Esophagus (tissue), 2 donors: ENCODE results near the gene FGD4. TPM values are rescaled to one million over a fixed set of nuclear protein-coding genes. Genes with fewer than 3 reads are reported as not detected.

Source experiments
- H3K27ac ChIP-seq, 2 donors: one replicate each; pipeline ENCODE4 v1.5.1; 2013; ENCODE audit warnings: low read depth in 2 of 2, mild to moderate bottlenecking in 2 of 2, inconsistent platforms in 1 of 2, low read length in 1 of 2, moderate library complexity in 1 of 2
- H3K27me3 ChIP-seq, 2 donors: one replicate each; pipeline ENCODE4 v1.6.1; 2013; ENCODE audit warnings: low read length in 2 of 2, control low read depth in 1 of 2, mild to moderate bottlenecking in 1 of 2; ENCODE audit not compliant: insufficient read depth in 2 of 2, control insufficient read depth in 1 of 2
- H3K36me3 ChIP-seq, 2 donors: one replicate each; pipeline ENCODE4 v1.6.1; 2013; ENCODE audit warnings: low read length in 1 of 2; ENCODE audit not compliant: control insufficient read depth in 2 of 2, insufficient read depth in 2 of 2
- H3K4me1 ChIP-seq, 2 donors: one replicate each; pipeline ENCODE4 v1.6.1; 2013; ENCODE audit warnings: low read length in 1 of 2; ENCODE audit not compliant: control insufficient read depth in 2 of 2, insufficient read depth in 2 of 2
- H3K4me3 ChIP-seq, 2 donors: one replicate each; pipeline ENCODE4 v1.5.1; 2013; ENCODE audit warnings: low read length in 2 of 2, mild to moderate bottlenecking in 2 of 2, low read depth in 1 of 2, moderate library complexity in 1 of 2
- H3K9me3 ChIP-seq, 2 donors: one replicate each; pipeline ENCODE4 v1.6.1; 2013; ENCODE audit warnings: mild to moderate bottlenecking in 2 of 2, low read depth in 1 of 2, low read length in 1 of 2, moderate library complexity in 1 of 2; ENCODE audit not compliant: control insufficient read depth in 2 of 2, insufficient read depth in 1 of 2
- WGBS, 2 donors: extraction: QIAGEN DNeasy Blood & Tissue Kit; methylation state at CpG; one replicate each; pipeline ENCODE4 v1.1.7; 2013; 5-methylcytosine and 5-hydroxymethylcytosine counted together
- polyA plus RNA-seq, 2 donors: library from polyadenylated mRNA; stranded (reverse); fragments of 200-250 nt; gene quantifications; one replicate each; pipeline ENCODE4 v1.2.3, GENCODE V29; 2013
- donor health status: healthy with polysubstance abuse.
- donor health status: Bipolar disorder and iron deficiency.

Gene FGD4
- polyA plus RNA-seq, 2 donors = 3.7 to 4.6 TPM

GRCh38 chr12:32536000-32536345, 136.6 kb downstream of the FGD4 start:
- no peaks in the 10 kb centered on the region for H3K9me3 ChIP-seq
- no peak overlapping the region for H3K27ac ChIP-seq
- peaks cover 0 to 2% of the 10 kb centered on the region in 2 donors for H3K4me1 ChIP-seq
- no peaks in the 10 kb centered on the region for H3K36me3 ChIP-seq
- WGBS, 2 donors = 47 to 50% methylated on average over 1 of the region's 1 CpG
- no peak overlapping the region for H3K4me3 ChIP-seq
- H3K27me3 ChIP-seq = no peaks in the 10 kb centered on the region

DNA sequence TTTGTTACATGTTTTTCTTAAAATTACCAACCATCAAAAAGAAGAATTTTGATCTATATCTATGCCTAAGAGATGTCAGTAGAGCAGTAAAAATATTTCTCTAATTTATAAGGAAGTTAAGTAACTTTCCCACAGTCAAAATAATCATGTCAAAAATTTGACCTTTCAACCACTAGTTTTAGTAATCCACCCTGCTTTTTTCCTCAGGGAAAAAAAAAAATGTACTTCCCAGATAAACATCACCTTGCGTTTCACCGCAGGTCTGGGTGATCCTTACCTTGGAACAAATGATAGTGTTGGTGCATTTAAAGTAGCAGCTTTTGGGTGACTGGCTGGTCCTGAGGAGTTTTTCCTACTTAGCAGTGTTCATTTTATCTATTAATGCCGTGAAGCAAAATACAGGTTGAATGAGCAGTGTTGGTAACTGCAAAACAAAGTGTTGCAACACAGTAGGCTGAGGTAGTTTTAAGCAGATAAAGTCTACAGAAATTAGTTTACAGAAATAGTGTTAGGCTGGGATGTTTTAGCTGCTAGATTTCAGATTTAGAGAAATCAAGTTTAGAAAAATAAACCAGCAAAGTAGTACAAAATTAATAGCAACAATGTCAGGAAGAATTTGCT, 142.5 kb downstream of the FGD4 start:
- Histone ChIP-seq H3K36me3 (no peaks in the 10 kb centered on the region), H3K4me3 (no peak overlapping the region), H3K9me3 (no peaks in the 10 kb centered on the region), H3K4me1 (peaks cover 0 to 2% of the 10 kb centered on the region in 2 donors), H3K27me3 (no peaks in the 10 kb centered on the region), H3K27ac (no peak overlapping the region)
- WGBS, 2 donors = 45 to 61% methylated on average over 3 of the region's 3 CpGs

DNA sequence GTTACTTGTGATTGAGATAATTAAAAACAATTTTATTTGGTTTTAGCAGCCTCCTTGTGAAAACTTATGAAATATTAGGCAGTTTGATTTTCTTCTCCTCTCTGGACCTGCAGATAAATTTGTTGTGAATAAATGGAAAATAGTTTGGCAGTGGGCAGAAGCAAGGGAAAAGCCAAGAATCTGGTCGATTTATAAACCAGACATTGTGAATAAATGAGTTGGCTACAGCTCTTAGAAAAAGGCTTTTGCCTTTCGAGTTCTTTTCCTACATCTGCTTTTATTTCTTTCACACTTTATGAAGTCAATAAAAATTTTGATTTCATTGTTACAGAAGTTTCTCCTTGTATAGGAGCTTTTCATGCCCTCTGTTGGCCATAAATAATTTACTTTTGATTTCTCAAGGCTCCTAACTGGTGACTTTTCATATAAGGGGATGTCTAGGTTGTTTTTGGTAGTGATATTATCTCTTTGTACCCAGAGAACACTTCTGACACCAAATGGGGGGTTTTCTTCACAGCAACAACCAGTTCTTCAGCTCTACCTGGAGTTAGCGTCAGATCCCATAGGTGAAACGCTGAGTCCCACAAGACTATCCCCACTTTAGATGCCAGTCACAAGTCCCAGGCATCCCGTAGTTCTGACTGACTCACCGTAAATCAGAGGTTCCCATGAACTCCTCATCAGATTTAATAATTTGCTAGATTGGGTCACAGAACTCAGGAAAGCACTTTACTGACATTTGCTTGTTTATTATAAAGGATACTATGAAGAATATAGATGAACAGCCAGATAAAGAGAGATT, 143.3 kb downstream of the FGD4 start:
- H3K27ac ChIP-seq = no peak overlapping the region
- 72 to 76% methylated on average over 6 of the region's 6 CpGs for WGBS, 2 donors
- H3K4me3 ChIP-seq = no peak overlapping the region
- peaks cover 0 to 2% of the 10 kb centered on the region in 2 donors for H3K4me1 ChIP-seq
- H3K36me3 ChIP-seq = no peaks in the 10 kb centered on the region
- no peaks in the 10 kb centered on the region for H3K27me3 ChIP-seq
- H3K9me3 ChIP-seq = no peaks in the 10 kb centered on the region

- peaks cover 0 to 5% of the 10 kb centered on the region in 2 donors for H3K4me1 ChIP-seq
- 91 to 92% methylated on average over 2 of the region's 2 CpGs for WGBS, 2 donors
- H3K27ac ChIP-seq = no peak overlapping the region
- H3K9me3 ChIP-seq = no peaks in the 10 kb centered on the region
- no peak overlapping the region for H3K4me3 ChIP-seq
- H3K36me3 ChIP-seq = no peaks in the 10 kb centered on the region
- H3K27me3 ChIP-seq = no peaks in the 10 kb centered on the region
Measured at GRCh38 chr12:32544893-32545292, 145.5 kb downstream of the FGD4 start.

DNA sequence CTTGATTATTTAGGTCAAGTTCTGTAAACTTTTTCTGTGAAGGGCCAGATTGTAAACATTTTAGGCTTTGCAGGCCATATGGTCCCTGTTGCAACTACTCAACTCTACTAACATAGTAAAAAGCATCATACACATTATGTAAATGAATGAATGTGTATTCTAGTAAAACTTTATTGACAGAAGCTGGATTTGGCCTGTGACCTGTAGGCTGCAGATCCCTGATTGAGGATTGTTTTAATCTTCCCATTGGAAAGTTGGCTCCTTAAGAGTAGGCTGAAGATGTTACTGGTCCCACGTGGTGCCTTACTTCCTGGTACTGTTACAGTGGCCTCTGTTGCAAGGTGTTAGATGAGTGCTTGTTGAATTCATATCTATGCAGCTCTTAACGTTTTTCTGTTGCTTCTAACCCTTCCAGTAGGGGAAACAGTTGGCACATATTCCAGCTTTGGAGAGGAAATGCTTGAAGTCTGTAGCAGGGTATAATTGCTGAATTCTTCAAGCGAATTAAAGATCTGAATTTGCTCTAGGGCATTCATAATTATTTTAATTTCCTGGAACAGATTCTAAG, 146.1 kb downstream of the FGD4 start:
- Histone ChIP-seq H3K4me1 (peaks cover 0 to 5% of the 10 kb centered on the region in 2 donors), H3K4me3 (no peak overlapping the region), H3K27me3 (no peaks in the 10 kb centered on the region), H3K36me3 (no peaks in the 10 kb centered on the region), H3K27ac (no peak overlapping the region), H3K9me3 (no peaks in the 10 kb centered on the region)
- WGBS, 2 donors = 31 to 37% methylated on average over 3 of the region's 3 CpGs

- H3K27me3 ChIP-seq = no peaks in the 10 kb centered on the region
- no peak overlapping the region for H3K4me3 ChIP-seq
- WGBS, 2 donors = 80 to 84% methylated on average over 2 of the region's 2 CpGs
- peaks cover 0 to 5% of the 10 kb centered on the region in 2 donors for H3K4me1 ChIP-seq
- no peaks in the 10 kb centered on the region for H3K9me3 ChIP-seq
- no peak overlapping the region for H3K27ac ChIP-seq
- no peaks in the 10 kb centered on the region for H3K36me3 ChIP-seq
Measured at GRCh38 chr12:32546272-32546671, 146.9 kb downstream of the FGD4 start.

DNA sequence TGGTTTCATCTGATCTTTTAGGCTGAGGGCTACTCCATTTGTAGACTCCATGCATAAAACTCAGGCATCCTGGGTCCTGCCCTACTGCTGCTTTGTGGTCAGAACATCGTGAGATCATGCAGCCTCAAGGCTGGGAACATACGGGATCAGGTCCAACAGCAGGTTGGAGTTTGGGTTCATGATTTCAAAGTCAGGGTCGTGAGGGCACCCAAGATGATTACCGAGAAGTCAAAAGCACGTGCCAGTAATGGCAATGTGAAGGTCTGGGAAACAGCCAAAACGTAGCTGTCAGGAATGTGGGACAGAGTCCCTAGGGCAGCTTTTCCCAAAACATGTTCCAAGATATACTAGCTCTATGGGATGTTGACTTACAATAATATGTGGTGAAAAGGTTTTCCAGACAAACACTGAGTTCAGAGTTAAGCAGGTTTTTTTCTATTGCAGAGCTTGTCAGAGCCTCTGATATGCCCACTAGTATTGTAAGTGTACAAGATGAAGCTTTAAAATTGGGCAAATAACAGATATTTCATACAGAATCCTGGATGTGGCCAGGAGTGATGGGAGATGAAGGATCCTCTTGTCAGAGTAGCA, 149.4 kb downstream of the FGD4 start:
- Histone ChIP-seq H3K4me1 (peaks cover 0 to 5% of the 10 kb centered on the region in 2 donors), H3K36me3 (no peaks in the 10 kb centered on the region), H3K4me3 (no peak overlapping the region), H3K27ac (peak overlapping the region; percentile 44 to 62), H3K9me3 (no peaks in the 10 kb centered on the region), H3K27me3 (no peaks in the 10 kb centered on the region)
- WGBS, 2 donors = 17 to 41% methylated on average over 6 of the region's 6 CpGs

DNA sequence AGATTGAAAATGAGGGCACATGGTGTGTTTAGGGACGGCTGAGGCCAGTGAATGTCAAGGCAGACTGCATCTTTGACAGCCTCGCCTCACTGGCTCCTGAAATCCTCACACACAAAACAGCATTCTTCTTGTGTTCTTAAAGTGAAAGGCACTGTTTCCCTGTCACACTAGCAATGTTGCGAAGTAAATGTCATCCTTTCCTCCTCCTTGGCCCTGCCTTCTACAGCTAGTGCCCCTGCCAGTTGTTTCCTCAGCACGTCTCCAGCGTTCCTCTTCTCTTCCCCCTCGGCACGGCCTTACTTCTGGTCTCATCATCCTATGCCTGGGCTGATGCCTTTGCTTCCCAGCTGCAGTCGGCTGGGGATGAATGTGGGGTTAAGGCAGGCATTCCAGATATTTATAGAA, 150.3 kb downstream of the FGD4 start:
- 56 to 57% methylated on average over 8 of the region's 8 CpGs for WGBS, 2 donors
- Histone ChIP-seq H3K4me3 (no peak overlapping the region), H3K36me3 (no peaks in the 10 kb centered on the region), H3K27ac (peak overlapping the region; percentile 59 to 62), H3K27me3 (no peaks in the 10 kb centered on the region), H3K4me1 (peaks cover 0 to 5% of the 10 kb centered on the region in 2 donors), H3K9me3 (no peaks in the 10 kb centered on the region)

DNA sequence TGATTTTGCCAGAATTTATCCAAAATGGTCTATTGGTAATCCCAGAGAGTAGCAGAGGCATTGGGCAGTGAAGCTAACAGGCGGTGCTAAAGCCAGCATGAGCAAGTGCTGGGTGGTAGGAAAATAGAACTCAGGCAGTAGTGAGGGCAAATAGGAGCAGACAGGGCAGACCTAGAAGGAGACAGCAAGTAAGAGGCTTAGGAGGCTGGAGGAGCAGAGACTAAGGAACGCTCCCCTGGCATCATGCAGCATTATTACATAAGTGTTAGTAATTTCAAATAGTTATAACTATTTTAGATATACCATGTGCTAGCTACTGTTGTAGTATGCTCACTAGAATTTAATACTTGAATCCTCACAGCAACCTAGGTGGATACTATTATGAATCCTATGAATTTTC, 151.7 kb downstream of the FGD4 start:
- Histone ChIP-seq H3K27ac (no peak overlapping the region), H3K4me3 (no peak overlapping the region), H3K9me3 (no peaks in the 10 kb centered on the region), H3K4me1 (peaks cover 0 to 3% of the 10 kb centered on the region in 2 donors), H3K36me3 (no peaks in the 10 kb centered on the region), H3K27me3 (no peaks in the 10 kb centered on the region)
- WGBS, 2 donors = 93 to 96% methylated on average over 2 of the region's 2 CpGs
